Smooth muscle cell (in vitro differentiated cells): ENCODE data around the gene LINC01488. TPM values are rescaled to one million over a fixed set of nuclear protein-coding genes. Genes with fewer than 3 reads are reported as not detected.

Experiments
- DNase-seq: peaks from one replicate; lab custom pipeline; 2025; ENCODE audit not compliant: unreplicated experiment; lab: John Stamatoyannopoulos, UW
- H2AFZ ChIP-seq: fragments of 200-600 bp; sonication (generic); 2 replicates; pipeline ENCODE4 v1.6.0; 2016; ENCODE audit warnings: antibody characterized with exemption, low read depth, mild to moderate bottlenecking
- H3F3A ChIP-seq: fragments of 200-600 bp; sonication (generic); 2 replicates; pipeline ENCODE4 v1.6.0; 2017; ENCODE audit warnings: antibody characterized with exemption, low read depth
- H3K27ac ChIP-seq: fragments of 200-600 bp; sonication (generic); 2 replicates; pipeline ENCODE4 v1.5.1; 2016; ENCODE audit warnings: low read depth, mild to moderate bottlenecking
- H3K27me3 ChIP-seq: fragments of 200-600 bp; sonication (generic); 2 replicates; pipeline ENCODE4 v1.6.1; 2016; ENCODE audit warnings: low read depth, mild to moderate bottlenecking
- H3K36me3 ChIP-seq: fragments of 200-600 bp; sonication (generic); 2 replicates; pipeline ENCODE4 v1.5.1; 2016; ENCODE audit warnings: low read depth
- H3K4me1 ChIP-seq: fragments of 200-600 bp; sonication (generic); 2 replicates; pipeline ENCODE4 v1.5.1; 2016; ENCODE audit warnings: low read depth
- H3K4me2 ChIP-seq: fragments of 200-600 bp; sonication (generic); 2 replicates; pipeline ENCODE4 v1.6.0; 2016; ENCODE audit warnings: mild to moderate bottlenecking
- H3K4me3 ChIP-seq: fragments of 200-600 bp; sonication (generic); 2 replicates; pipeline ENCODE4 v1.5.1; 2016; ENCODE audit warnings: mild to moderate bottlenecking
- H3K79me2 ChIP-seq: fragments of 200-600 bp; sonication (generic); 2 replicates; pipeline ENCODE4 v1.6.0; 2016; ENCODE audit warnings: low read depth, mild to moderate bottlenecking
- H3K9ac ChIP-seq: fragments of 200-600 bp; sonication (generic); 2 replicates; pipeline ENCODE4 v1.6.0; 2016; ENCODE audit warnings: low read depth
- H3K9me3 ChIP-seq: fragments of 200-600 bp; sonication (generic); replicated peaks from 2 replicates; pipeline ENCODE4 v1.5.1; 2016; ENCODE audit warnings: low read depth
- H4K20me1 ChIP-seq: fragments of 200-600 bp; sonication (generic); 2 replicates; pipeline ENCODE4 v1.6.0; 2016; ENCODE audit warnings: low read depth
- WGBS: methylation state at CpG from one replicate; pipeline ENCODE4 v1.1.7; 2016; ENCODE audit warnings: low lambda C conversion rate; 5-methylcytosine and 5-hydroxymethylcytosine counted together
- polyA plus RNA-seq: library from polyadenylated mRNA; unstranded; fragments of >200 nt; fragmentation: Nextera tagmentation; extraction: Ambion mirVana; gene quantifications from 2 replicates; pipeline ENCODE4 v1.2.1, GENCODE V29; 2016
- total RNA-seq: library from RNA; depleted of rRNA; stranded (reverse); fragments of >200 nt; gene quantifications from 2 replicates; pipeline ENCODE4 v1.2.3, GENCODE V29; 2014
- TF ChIP-seq, protein P1 (sequence below): fragments of 200-600 bp; sonication (generic); IDR thresholded peaks from 2 replicates; pipeline ENCODE4 v1.5.1; 2017; ENCODE audit warnings: borderline replicate concordance, mild to moderate bottlenecking, antibody characterized with exemption; ENCODE audit not compliant: insufficient read depth, poor library complexity, severe bottlenecking

LINC01488 gene
- total and polyA plus RNA-seq, 2 experiments from 2014 or later, result not detected

DNA sequence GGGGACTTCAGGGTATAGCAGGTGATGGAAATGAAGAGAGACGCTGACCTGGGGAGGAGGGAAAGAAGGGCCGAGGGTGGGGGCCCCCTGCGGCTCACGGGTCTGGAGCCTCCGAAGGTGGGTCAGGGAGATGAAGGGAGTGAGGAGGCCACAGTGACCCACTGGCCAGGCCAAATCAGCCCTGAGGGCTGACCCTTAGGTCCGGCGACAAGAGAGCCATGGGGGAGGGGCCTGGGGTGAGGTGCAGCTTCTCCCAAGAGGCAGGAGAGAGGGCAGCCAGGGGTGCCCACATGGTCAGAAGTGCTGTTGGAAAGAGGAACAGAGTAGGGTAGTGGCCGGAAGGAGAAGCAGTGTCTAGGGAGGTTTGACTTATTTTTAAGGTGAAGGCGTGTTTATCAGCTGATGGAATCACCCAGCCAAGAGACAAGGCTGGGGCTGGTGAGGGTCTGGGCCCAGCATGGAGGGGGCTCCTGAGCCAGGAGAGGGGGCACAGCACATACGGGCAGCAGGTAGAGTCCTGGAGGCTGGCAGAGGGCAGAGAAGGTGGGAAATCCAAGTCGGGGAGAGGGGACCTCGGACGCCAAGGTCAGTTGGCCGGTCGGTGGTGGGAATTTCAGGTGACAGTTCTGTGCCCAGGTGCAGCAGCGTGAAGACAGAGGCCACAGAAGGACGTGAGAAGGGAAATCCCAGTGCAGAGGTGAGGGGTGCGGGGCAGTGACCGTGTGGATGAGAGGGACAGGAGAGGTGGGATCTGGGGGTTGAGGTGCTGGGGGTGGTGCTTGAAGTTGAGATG lies 49.0 kb downstream of the LINC01488 start:
- H2AFZ ChIP-seq, result no peak overlapping the region
- no peak overlapping the region for H3K27ac ChIP-seq
- no peaks in the 10 kb centered on the region for H3K9me3 ChIP-seq
- TF ChIP-seq, protein P1, sequence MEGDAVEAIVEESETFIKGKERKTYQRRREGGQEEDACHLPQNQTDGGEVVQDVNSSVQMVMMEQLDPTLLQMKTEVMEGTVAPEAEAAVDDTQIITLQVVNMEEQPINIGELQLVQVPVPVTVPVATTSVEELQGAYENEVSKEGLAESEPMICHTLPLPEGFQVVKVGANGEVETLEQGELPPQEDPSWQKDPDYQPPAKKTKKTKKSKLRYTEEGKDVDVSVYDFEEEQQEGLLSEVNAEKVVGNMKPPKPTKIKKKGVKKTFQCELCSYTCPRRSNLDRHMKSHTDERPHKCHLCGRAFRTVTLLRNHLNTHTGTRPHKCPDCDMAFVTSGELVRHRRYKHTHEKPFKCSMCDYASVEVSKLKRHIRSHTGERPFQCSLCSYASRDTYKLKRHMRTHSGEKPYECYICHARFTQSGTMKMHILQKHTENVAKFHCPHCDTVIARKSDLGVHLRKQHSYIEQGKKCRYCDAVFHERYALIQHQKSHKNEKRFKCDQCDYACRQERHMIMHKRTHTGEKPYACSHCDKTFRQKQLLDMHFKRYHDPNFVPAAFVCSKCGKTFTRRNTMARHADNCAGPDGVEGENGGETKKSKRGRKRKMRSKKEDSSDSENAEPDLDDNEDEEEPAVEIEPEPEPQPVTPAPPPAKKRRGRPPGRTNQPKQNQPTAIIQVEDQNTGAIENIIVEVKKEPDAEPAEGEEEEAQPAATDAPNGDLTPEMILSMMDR, result no peak
- DNase-seq, result no peak
- 93% methylated on average over 19 of the region's 19 CpGs for WGBS
- H3K4me2 ChIP-seq, result no peak overlapping the region
- H3K27me3 ChIP-seq, result no peaks in the 10 kb centered on the region
- H4K20me1 ChIP-seq, result no peaks in the 10 kb centered on the region
- H3K4me1 ChIP-seq, result no peaks in the 10 kb centered on the region
- no peaks in the 10 kb centered on the region for H3K79me2 ChIP-seq
- no peaks in the 10 kb centered on the region for H3K36me3 ChIP-seq
- H3K9ac ChIP-seq, result no peak overlapping the region
- no peaks in the 10 kb centered on the region for H3F3A ChIP-seq
- H3K4me3 ChIP-seq, result no peak overlapping the region

DNA sequence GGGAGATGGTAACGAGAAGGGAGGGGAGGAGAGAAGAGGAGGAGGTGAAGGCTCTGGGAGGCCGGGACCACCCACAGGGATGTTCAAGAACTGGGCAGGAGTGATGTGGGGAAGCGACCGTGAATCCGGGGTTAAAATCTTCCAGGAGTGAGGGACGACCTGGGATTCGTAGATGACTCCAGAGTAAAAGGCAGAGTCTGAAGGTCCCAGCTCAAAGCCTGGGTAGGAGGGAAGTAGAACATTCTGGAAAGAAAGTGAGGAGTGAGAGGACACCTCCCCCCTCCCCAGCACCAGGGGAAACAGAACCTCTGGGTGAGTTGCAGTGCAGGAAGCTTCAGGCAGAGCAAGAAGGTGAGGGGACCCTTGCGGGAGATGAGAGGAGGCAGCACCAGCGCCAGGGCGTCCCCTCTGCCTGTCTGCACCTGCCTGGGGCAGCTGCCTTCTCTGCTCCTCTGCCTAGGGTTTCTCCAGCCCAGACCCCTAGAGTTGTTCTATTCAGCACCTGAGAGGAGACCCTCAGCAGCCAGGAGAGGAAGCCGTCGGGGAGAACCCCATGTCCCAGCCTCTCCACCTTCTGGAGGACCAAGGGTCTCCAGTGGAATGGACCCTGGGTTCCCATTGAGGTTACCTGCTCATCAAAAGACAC lies 49.7 kb downstream of the LINC01488 start:
- no peak for DNase-seq
- H3K27me3 ChIP-seq, result no peaks in the 10 kb centered on the region
- no peaks in the 10 kb centered on the region for H3K4me1 ChIP-seq
- no peaks in the 10 kb centered on the region for H3F3A ChIP-seq
- no peaks in the 10 kb centered on the region for H3K9me3 ChIP-seq
- no peak overlapping the region for H3K9ac ChIP-seq
- no peak overlapping the region for H3K4me3 ChIP-seq
- H3K27ac ChIP-seq, result no peak overlapping the region
- no peaks in the 10 kb centered on the region for H3K79me2 ChIP-seq
- H2AFZ ChIP-seq, result no peak overlapping the region
- TF ChIP-seq, protein P1, result no peak
- H4K20me1 ChIP-seq, result no peaks in the 10 kb centered on the region
- 93% methylated on average over 11 of the region's 12 CpGs for WGBS
- H3K36me3 ChIP-seq, result no peaks in the 10 kb centered on the region
- no peak overlapping the region for H3K4me2 ChIP-seq

- no peaks in the 10 kb centered on the region for H3K27me3 ChIP-seq
- H3K27ac ChIP-seq, result no peak overlapping the region
- no peak overlapping the region for H3K4me2 ChIP-seq
- TF ChIP-seq, protein P1, result no peak
- H3K4me1 ChIP-seq, result no peaks in the 10 kb centered on the region
- no peaks in the 10 kb centered on the region for H3F3A ChIP-seq
- no peaks in the 10 kb centered on the region for H4K20me1 ChIP-seq
- DNase-seq, result no peak
- no peaks in the 10 kb centered on the region for H3K36me3 ChIP-seq
- no peaks in the 10 kb centered on the region for H3K79me2 ChIP-seq
- 90% methylated on average over 9 of the region's 9 CpGs for WGBS
- no peak overlapping the region for H3K9ac ChIP-seq
- no peak overlapping the region for H2AFZ ChIP-seq
- no peaks in the 10 kb centered on the region for H3K9me3 ChIP-seq
- no peak overlapping the region for H3K4me3 ChIP-seq
These were observed 50.2 kb downstream of the LINC01488 start for GRCh38 chr11:69531717-69532088.
